Fibroblast of lung (primary cell): ENCODE measurements around the gene DAGLB. TPM values are rescaled to one million over a fixed set of nuclear protein-coding genes. Genes with fewer than 3 reads are reported as not detected.
"Not testable (repeated sequence)": the region's sequence is repeated elsewhere in the genome, so short reads cannot be mapped to it uniquely, and the experiment has no call there.

Experiments
- DNase-seq, 2 donors: peaks; one replicate each; pipeline versions ENCODE4 v3.0.0 to v3.0.0-alpha.2; 2010; ENCODE audit warnings: low read depth in 2 of 2
- H2AFZ ChIP-seq: 2 replicates; pipeline ENCODE4 v1.5.1; 2012; ENCODE audit warnings: low read length, control low read depth, inconsistent platforms
- H3K27ac ChIP-seq: 2 replicates; pipeline ENCODE4 v1.5.1; 2011; ENCODE audit warnings: low read length, control low read depth; ENCODE audit not compliant: insufficient read depth
- H3K27me3 ChIP-seq: 2 replicates; pipeline ENCODE4 v1.5.1; 2011; ENCODE audit warnings: mild to moderate bottlenecking, low read length; ENCODE audit not compliant: control insufficient read depth, insufficient read depth
- H3K36me3 ChIP-seq: 2 replicates; pipeline ENCODE4 v1.5.1; 2011; ENCODE audit warnings: low read length; ENCODE audit not compliant: control insufficient read depth, insufficient read depth
- H3K4me1 ChIP-seq: 2 replicates; pipeline ENCODE4 v1.5.1; 2011; ENCODE audit warnings: low read length; ENCODE audit not compliant: control insufficient read depth, insufficient read depth; ENCODE audit errors: extremely low read depth
- H3K4me2 ChIP-seq: 2 replicates; pipeline ENCODE4 v1.5.1; 2011; ENCODE audit warnings: low read length, control low read depth; ENCODE audit not compliant: insufficient read depth; ENCODE audit errors: extremely low read depth
- H3K4me3 ChIP-seq, 4 experiments: fragments of 200-600 bp in 1 of 4; sonication (generic) in 1 of 4; replicated peaks in 1 of 4; 2 replicates each; pipeline ENCODE4 v1.5.1; 2011 to 2016; ENCODE audit warnings: low read length in 4 of 4, low read depth in 3 of 4, mild to moderate bottlenecking in 3 of 4, control low read depth in 2 of 4, inconsistent platforms in 1 of 4, mixed read lengths in 1 of 4; ENCODE audit not compliant: insufficient read depth in 1 of 4; ENCODE audit errors: control extremely low read depth in 1 of 4
- H3K79me2 ChIP-seq: 2 replicates; pipeline ENCODE4 v1.5.1; 2012; ENCODE audit warnings: mild to moderate bottlenecking, low read length, inconsistent platforms; ENCODE audit not compliant: control insufficient read depth, insufficient read depth
- H3K9ac ChIP-seq: 2 replicates; pipeline ENCODE4 v1.5.1; 2011; ENCODE audit warnings: mild to moderate bottlenecking, low read length, control low read depth; ENCODE audit not compliant: insufficient read depth
- H3K9me3 ChIP-seq: 2 replicates; pipeline ENCODE4 v1.5.1; 2012; ENCODE audit warnings: low read depth, low read length; ENCODE audit not compliant: control insufficient read depth, insufficient read depth
- H4K20me1 ChIP-seq: 2 replicates; pipeline ENCODE4 v1.5.1; 2011; ENCODE audit warnings: low read length; ENCODE audit not compliant: control insufficient read depth, insufficient read depth; ENCODE audit errors: extremely low read depth
- EZH2 ChIP-seq: IDR thresholded peaks from 2 replicates; pipeline ENCODE4 v1.5.1; 2012; ENCODE audit warnings: low read length, control low read depth, mild to moderate bottlenecking; ENCODE audit errors: missing control alignments
- polyA plus RNA-seq, 2 donors: library from polyadenylated mRNA; depleted of rRNA in 1 of 2; stranded (reverse) in 1 of 2; unstranded in 1 of 2; fragments of >200 nt; gene quantifications; 2 replicates each; pipeline ENCODE4 v1.2.1, GENCODE V29; 2011 to 2012; ENCODE audit warnings: missing spikeins in 1 of 2
- total RNA-seq: library from RNA; depleted of rRNA; stranded (reverse); fragments of >200 nt; gene quantifications from 2 replicates; pipeline ENCODE4 v1.2.1, GENCODE V29; 2014
- TF ChIP-seq, protein P1 (sequence below), 2 donors: IDR thresholded peaks in 1 of 2; conservative IDR thresholded peaks in 1 of 2; 1 replicate in 1 of 2; 2 replicates in 1 of 2; pipeline ENCODE4 v1.5.1; 2011 to 2012; ENCODE audit warnings: low read length in 2 of 2, control low read depth in 1 of 2, inconsistent platforms in 1 of 2, low read depth in 1 of 2, mild to moderate bottlenecking in 1 of 2

DAGLB gene
- total and polyA plus RNA-seq, 2 donors (not counting 1 experiment from before 2014, with no cell fraction given), result 17.3 to 22.6 TPM

DNA sequence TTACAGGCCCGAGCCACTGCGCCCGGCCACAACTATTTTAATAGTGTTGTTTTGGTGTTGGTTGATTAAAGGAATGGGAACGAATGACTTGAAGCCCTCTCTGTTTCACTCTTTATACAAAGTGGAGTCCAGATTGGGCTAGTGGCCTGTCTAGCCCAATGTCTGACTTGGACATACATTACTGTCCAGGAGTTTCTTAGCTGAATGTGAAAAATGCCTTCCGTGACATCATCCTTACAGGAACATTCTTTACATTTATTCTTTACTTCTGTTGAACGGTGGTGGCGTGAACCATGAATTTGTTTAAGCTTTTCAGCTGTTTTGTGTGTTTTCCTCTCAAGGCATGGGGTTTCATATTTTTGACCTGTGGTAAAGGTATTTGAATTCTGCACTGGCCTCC lies 67.9 kb downstream of the DAGLB start:
- no peak for DNase-seq
- peaks cover 10% of the 10 kb centered on the region for H3K4me1 ChIP-seq
- H3K27me3 ChIP-seq, result no peaks in the 10 kb centered on the region
- no peak overlapping the region for H2AFZ ChIP-seq
- H3K79me2 ChIP-seq, result peaks cover 98% of the 10 kb centered on the region
- peaks cover 3% of the 10 kb centered on the region for H3K36me3 ChIP-seq
- TF ChIP-seq EZH2, result no peak
- TF ChIP-seq, protein P1, sequence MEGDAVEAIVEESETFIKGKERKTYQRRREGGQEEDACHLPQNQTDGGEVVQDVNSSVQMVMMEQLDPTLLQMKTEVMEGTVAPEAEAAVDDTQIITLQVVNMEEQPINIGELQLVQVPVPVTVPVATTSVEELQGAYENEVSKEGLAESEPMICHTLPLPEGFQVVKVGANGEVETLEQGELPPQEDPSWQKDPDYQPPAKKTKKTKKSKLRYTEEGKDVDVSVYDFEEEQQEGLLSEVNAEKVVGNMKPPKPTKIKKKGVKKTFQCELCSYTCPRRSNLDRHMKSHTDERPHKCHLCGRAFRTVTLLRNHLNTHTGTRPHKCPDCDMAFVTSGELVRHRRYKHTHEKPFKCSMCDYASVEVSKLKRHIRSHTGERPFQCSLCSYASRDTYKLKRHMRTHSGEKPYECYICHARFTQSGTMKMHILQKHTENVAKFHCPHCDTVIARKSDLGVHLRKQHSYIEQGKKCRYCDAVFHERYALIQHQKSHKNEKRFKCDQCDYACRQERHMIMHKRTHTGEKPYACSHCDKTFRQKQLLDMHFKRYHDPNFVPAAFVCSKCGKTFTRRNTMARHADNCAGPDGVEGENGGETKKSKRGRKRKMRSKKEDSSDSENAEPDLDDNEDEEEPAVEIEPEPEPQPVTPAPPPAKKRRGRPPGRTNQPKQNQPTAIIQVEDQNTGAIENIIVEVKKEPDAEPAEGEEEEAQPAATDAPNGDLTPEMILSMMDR (conservative IDR thresholded peaks at IDR 0.05 in 1 of 2, IDR thresholded peaks at IDR 0.05 in 1 of 2; ENCODE audit: low read depth in 1 of 2, low read length in 2 of 2), result no peak
- no peak overlapping the region for H3K9ac ChIP-seq
- peaks cover 11% of the 10 kb centered on the region for H4K20me1 ChIP-seq
- no peaks in the 10 kb centered on the region for H3K9me3 ChIP-seq
- H3K27ac ChIP-seq, result peak overlapping the region; percentile 11
- no peak overlapping the region for H3K4me2 ChIP-seq
- no peak overlapping the region for H3K4me3 ChIP-seq

DNA sequence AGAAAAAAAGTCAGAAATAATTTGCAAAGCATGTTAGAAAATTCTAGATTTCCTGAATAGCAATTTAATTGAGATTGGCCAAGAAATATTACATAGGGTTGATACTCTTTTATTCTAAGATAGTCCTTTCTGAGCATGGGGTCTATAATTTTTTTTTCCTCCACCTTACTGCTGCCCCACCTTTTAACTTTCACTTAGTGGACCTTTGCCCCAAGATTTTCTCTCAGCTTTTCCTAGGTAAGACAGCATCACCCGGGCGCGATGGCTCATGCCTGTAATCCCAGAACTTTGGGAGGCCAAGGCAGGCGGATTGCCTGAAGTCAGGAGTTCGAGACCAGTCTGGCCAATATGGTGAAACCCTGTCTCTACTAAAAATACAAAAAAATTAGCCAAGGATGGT lies 69.2 kb downstream of the DAGLB start:
- not testable (repeated sequence) for H2AFZ ChIP-seq, H3K4me2 ChIP-seq, H3K36me3 ChIP-seq, H3K4me3 ChIP-seq, DNase-seq, H3K27ac ChIP-seq, H3K27me3 ChIP-seq, H3K9ac ChIP-seq, H3K9me3 ChIP-seq, H3K4me1 ChIP-seq
- Histone ChIP-seq H4K20me1 (peaks cover 11% of the 10 kb centered on the region), H3K79me2 (peaks cover 90% of the 10 kb centered on the region)

DNA sequence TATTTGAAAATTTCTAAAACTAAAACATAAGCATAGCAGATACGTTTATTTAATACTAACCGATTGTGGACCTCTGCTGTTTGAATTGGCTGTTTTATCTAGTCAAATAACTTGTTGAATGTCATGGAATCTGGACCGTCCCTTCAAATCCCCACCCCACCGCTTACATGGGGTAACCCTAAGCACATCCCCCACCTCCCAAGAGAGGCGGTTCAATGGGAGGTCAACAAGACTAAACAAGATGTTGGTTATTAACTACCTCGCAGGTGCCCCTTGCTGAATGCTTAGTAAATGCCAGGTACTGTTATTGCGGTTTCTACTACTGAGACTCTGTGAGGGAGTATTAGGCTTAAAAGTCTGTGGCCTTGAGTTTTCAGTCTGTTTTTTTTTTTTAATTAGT lies 70.9 kb downstream of the DAGLB start:
- Histone ChIP-seq H3K4me2 (peak overlapping the region; percentile 80), H3K27me3 (no peaks in the 10 kb centered on the region), H3K4me3 (peak overlapping the region; percentile 13 to 90 (median 26)), H4K20me1 (peaks cover 11% of the 10 kb centered on the region), H3K36me3 (peaks cover 3% of the 10 kb centered on the region), H3K79me2 (peaks cover 72% of the 10 kb centered on the region), H3K9ac (no peak overlapping the region), H2AFZ (no peak overlapping the region), H3K4me1 (peaks cover 7% of the 10 kb centered on the region), H3K27ac (no peak overlapping the region), H3K9me3 (no peaks in the 10 kb centered on the region)
- DNase-seq, result no peak
- TF ChIP-seq EZH2, result no peak
- TF ChIP-seq, protein P1 (conservative IDR thresholded peaks at IDR 0.05 in 1 of 2, IDR thresholded peaks at IDR 0.05 in 1 of 2; ENCODE audit: low read depth in 1 of 2, low read length in 2 of 2), result no peak
